Epithelial cell of proximal tubule (primary cell): ENCODE measurements around the gene PEX5L. TPM values are rescaled to one million over a fixed set of nuclear protein-coding genes. Genes with fewer than 3 reads are reported as not detected.

Experiments used
- DNase-seq: peaks from one replicate; pipeline ENCODE4 v3.0.0-alpha.2; 2011; ENCODE audit warnings: low read depth
- H3K4me3 ChIP-seq: 2 replicates; pipeline ENCODE4 v1.5.1; 2011; ENCODE audit warnings: low read depth, mild to moderate bottlenecking, low read length
- CTCF ChIP-seq: conservative IDR thresholded peaks from 2 replicates; pipeline ENCODE4 v1.5.1; 2012; ENCODE audit warnings: low read depth, mild to moderate bottlenecking, low read length
- total RNA-seq: library from RNA; depleted of rRNA; stranded (reverse); fragments of >200 nt; gene quantifications from 2 replicates; pipeline ENCODE4 v1.2.3, GENCODE V29; 2015

Gene PEX5L
- total RNA-seq, 1 donor from 2014 or later: 0.12 TPM

GRCh38 chr3:179991883-179992282 lies 44.9 kb downstream of the PEX5L start:
- no peak for TF ChIP-seq CTCF
- H3K4me3 ChIP-seq: no peak overlapping the region
- DNase-seq: no peak

GRCh38 chr3:179991104-179991503 lies 45.6 kb downstream of the PEX5L start:
- no peak for TF ChIP-seq CTCF
- no peak overlapping the region for H3K4me3 ChIP-seq
- no peak for DNase-seq

GRCh38 chr3:179981646-179982045 lies 55.1 kb downstream of the PEX5L start:
- H3K4me3 ChIP-seq: no peak overlapping the region
- DNase-seq: no peak
- TF ChIP-seq CTCF: no peak

- no peak overlapping the region for H3K4me3 ChIP-seq
- DNase-seq: no peak
- TF ChIP-seq CTCF: no peak
Measured at GRCh38 chr3:179977356-179977755, 59.4 kb downstream of the PEX5L start.

GRCh38 chr3:179973931-179974361 lies 62.8 kb downstream of the PEX5L start:
- TF ChIP-seq CTCF: no peak
- DNase-seq: no peak
- H3K4me3 ChIP-seq: peak overlapping the region; percentile 34

- no peak overlapping the region for H3K4me3 ChIP-seq
- TF ChIP-seq CTCF: no peak
- no peak for DNase-seq
Measured at GRCh38 chr3:179972881-179973423, 63.8 kb downstream of the PEX5L start.

GRCh38 chr3:179971280-179971679 lies 65.5 kb downstream of the PEX5L start:
- DNase-seq: no peak
- TF ChIP-seq CTCF: no peak
- H3K4me3 ChIP-seq: no peak overlapping the region
